ENCODE data around the gene RPH3AL.
"Not testable (repeated sequence)": the region's sequence is repeated elsewhere in the genome, so short reads cannot be mapped to it uniquely, and the experiment has no call there.

RPH3AL gene

DNA sequence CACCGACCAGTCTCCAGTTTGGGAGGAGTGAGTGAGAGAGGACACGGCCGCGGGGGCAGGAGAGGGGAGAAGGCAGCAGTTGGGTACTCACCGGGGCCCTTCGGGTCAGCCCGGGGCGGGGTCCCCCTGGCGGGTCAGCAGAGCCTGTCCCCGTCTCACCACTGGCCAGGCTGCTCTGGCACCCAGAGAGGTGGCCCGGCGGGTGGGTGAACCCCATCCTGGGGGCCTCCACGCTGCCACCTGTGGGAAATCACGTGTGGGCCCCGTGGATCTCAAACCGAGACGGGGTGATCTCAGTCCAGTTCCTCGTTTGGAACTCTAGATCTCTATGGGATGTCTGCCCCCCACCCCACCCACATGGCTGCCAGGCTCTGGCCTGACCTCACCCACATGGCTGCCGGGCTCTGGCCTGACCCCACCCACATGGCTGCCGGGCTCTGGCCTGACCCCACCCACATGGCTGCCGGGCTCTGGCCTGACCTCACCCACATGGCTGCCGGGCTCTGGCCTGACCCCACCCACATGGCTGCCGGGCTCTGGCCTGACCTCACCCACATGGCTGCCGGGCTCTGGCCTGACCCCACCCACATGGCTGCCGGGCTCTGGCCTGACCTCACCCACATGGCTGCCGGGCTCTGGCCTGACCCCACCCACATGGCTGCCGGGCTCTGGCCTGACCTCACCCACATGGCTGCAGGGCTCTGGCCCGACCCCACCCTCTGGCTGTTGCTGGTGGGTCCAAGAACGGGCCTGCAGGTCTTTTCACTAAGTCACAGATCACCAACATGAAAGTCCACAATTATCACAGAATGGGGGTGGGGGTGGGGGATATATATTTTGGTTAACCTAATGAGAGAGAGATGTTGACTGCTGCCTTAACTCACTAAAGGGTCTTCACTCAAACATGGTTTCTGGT, 136.8 kb downstream of the RPH3AL start:
- DNase-seq: not testable (repeated sequence)

DNA sequence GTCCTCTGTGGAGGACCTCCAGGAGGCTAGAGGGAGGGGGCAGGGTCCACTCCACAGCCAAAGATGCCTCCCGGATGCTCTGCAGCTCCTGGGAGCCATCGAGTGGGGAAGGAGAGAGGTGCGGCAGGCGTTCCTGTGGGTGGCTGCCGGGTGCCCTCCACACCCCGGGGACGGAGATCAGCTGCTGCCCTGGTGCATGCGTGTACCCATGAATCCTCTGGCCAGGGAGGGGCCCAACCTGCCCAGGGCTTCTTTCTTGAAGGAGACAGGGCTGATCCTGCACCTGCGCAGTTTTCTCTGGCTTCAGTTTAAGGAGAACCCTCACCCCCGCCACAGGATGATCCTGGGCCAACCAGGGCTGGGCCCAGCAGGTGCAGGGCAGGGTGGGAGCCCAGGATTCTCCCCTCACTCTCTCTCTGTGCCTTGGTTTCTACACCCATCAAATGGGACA, 137.7 kb downstream of the RPH3AL start:
- DNase-seq: no peak

DNA sequence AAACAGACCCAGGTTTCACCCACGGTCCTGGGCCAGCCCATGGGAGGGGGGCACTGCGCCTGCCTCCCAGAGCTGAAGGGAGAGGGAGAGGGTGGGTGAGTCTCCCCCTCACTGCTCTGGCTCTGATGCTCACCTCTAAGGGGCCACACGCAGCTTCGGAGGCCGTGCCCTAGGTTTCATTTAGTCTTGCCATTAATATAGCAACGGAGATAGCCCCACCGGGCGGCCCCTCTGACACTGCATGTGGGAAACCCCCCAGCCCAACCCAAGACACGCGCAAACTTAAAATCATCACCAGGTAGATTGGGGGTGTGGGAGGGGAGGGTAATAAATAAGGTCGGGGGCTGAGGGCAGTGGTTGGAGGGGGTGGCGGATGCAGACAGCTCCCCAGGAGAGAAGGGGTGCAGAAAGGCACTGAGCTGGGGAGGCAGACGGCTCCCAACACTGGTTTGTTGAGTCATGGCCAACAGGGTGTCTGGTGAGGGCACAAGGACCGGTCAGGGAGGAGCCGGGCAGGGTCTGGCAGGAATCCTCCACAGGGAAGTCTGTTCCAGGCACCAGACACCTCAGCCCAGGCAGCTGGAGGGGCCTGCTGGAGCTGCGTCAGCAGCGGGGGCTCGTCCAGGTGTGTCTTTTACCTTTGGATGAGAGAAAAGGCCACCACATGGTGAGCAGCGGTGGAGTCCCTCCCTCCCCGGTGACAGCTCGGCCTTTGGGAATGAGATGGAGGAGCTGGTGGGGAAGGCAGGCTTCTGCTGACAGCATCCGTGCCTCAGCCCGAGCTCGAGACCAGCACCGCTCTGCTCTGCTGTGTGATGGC, 139.1 kb downstream of the RPH3AL start:
- DNase-seq: no peak

DNA sequence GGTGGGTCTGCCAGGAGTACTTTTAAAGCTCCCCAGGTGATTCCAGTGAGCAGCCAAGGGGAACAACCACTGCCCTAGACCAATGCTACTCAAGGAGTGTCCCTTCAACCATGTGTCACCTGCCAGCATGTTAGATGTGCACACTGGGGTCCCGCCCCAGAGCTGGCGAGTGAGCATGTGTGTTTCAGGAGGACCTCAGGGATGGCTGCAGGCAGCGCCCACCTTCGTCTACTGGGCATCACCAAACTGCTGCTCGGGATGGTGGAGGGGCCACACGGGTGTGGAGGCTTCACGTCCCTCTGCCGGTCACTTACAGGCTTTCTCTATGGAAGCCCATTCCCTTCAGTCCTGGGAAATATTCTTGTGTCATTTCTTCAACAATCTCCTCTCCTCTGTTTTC, 142.2 kb downstream of the RPH3AL start:
- no peak for DNase-seq

DNA sequence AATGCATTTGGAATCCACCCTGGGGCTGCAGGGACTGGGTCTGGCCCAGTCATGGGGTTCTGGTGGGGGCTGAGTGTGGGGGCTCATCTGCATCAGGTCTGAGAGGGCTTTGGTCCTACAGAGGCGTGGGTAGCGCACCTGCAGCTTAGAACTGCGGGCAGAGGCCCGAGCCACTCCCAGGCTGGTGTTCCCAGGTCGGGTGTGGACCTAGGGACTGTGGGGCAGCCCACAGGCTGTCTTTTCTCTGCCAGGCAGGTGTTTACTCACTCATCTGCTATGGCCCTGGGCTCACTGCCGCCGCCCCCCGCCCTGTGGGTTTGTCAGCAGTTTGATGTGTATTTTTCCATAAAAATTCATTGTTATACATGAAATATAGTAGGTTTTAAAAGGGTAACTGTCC, 144.2 kb downstream of the RPH3AL start:
- no peak for DNase-seq

DNA sequence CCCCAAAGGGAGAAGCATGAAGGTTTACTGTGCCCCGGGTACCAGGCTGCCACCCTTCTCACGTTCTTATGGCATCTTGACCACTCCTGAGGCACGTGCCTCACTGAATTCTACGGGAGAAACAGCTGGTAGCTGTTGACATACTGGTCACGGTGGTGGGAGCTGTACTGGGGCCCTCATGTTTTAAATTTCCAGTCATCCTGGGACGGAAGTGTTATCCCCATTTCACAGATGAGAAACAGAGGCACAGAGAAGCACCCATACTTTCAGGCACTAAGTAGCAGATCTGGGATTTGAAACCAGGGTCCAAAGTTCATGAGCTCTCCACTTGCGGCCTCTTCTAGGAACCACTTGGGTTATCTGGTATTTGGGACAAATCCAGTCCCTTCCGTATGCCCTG, 144.8 kb downstream of the RPH3AL start:
- no peak for DNase-seq

DNA sequence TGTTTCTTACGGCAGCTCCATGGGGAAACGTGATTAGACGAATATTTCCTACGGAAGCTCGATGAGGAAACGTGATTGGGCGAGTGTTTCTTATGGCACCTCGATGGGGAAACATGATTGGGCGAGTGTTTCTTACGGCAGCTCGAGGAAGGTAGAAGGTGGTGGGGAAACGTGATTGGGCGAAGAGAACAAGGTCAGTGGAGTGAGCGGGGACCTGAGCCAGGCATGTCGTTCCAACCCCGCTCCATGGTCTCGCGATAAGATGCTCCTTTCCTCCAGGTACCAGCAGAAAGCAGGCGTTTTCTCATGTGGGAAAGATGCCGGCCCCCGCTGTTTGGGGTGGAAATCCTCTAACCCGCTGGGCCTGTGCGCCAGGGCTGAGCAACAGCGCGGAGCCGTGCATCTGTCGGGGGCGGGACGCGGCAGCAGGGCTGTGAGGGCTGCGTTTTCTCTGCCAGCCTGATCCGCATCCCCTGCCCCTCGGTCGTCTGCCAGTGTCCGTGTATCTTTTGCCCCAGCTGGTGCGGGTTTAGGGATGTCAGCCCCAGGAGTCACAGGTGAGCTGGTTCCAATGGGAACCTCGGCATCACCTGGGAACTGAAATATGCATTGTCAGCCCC, 145.6 kb downstream of the RPH3AL start:
- no peak for DNase-seq

DNA sequence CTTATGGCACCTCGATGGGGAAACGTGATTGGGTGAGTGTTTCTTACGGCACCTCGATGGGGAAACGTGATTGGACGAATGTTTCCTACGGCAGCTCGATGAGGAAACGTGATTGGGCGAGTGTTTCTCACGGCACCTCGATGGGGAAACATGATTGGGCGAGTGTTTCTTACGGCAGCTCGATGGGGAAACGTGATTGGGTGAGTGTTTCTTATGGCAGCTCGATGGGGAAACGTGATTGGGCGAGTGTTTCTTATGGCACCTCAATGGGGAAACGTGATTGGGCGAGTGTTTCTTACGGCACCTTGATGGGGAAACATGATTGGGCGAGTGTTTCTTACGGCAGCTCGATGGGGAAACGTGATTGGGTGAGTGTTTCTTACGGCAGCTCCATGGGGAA, 146.1 kb downstream of the RPH3AL start:
- DNase-seq: not testable (repeated sequence)

DNA sequence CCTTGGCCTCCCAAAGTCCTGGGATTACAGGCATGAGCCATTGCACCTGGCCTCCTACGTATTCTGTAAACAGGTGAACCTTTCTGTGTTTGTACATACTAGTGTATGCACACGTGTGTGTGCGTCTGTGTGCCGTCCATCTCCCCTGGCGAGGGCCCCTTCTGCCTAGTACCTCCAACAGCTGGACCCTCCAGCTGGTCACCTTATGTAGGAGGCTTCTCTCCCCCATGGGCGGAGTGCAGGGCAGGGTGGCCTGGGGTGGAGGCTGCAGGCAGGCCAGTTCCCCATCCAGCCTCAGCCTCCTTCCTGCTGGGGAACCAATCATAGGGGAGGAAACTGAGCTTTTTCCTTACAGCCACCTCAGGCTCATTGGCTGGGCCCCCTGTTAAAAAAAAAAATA, 146.8 kb downstream of the RPH3AL start:
- DNase-seq: no peak

DNA sequence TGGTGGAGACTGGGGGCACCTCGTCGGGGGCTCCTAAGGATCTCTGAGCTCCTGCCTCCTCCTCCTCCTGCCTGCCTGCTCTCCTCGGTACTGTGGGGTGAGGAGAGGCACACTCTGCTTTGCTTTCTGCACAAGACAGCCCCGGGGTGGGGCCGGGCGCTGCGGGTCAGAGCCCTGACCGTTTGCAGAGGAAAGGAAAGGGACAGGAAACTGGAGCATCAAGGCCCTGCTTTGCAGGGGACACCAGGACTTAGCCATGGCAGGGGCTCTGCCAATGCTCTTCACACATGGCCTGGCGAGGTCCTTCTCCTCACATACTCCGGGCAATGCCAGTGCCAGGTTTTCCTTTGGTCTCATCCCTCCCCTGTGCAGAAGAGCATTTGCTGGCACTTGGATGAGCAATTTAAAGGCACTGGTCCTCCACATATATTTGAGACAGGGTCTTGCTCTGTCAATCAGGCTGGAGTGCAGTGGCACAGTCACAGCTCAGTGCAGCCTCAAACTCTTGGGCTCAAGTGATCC, 147.4 kb downstream of the RPH3AL start:
- no peak for DNase-seq

DNA sequence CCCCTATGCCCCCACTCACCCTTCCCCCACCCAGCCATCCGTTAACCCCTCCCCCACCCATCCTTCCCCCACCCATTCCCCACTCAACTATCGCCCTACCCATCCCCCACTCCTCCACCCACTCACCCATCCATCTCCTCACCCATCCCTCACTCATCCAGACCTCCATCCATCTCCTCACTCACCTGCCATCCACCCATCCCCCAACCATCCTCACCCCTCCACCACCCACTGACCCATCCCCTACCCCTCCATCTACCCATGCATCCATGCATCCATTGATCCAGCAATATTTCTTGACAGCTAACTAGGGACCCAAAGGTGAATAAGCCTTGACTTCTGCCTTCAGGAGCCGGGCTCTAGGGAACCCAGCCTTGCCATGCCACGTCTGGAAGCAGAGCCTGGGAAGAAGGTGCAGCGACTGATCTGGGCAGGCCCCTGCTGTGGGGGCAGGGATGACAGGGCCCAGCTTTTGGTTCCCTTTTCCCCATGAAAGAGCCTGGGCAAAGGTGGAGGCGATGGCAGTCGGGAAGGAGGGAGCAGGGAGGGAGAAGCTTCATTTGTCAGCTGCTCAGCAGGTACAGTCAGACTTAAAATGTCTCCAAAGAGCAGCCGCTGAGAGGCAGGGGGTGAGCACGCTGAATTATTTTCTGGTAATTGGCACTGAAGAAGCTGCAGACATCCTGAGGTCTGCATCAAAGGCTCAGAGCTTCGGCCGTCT, 148.0 kb downstream of the RPH3AL start:
- DNase-seq: no peak

DNA sequence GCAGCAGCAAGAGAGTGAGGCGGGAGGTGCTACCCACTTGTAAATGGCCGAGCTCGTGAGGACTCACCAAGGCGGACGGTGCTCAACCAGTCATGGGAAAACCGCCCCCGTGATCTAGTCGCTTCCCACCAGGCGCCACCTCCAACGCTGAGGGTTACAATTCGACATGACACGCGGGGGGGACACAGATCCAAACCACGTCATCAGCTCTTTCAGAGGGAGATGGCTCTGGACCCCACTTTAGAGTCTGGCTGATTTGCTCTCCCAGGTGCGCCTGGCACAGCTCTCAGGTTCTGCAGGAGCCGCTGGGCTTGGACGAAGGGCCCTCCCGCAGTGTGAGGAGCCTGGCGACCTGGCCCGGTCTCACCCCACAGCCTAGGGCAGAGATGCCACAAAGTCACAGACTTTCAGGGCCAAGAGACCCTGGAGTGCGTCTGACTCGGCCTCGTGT, 150.1 kb downstream of the RPH3AL start:
- DNase-seq: no peak

DNA sequence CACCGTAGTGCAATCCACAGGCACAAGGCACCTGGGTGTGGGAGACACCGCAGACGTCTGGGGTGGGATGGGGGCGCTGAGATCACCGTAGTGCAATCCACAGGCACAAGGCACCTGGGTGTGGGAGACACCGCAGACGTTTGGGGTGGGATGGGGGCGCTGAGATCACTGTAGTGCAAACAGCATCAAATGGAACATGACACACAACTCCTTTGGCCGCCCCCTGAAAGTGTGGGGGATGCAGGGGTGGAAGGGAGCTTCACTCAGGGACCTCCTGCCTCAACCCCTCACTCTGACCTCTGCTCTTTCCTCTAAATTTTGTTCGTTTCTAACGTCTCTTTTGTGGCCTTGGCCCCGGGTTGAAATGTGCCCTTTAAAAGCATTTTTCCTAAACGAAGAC, 150.9 kb downstream of the RPH3AL start:
- DNase-seq: not testable (repeated sequence)

DNA sequence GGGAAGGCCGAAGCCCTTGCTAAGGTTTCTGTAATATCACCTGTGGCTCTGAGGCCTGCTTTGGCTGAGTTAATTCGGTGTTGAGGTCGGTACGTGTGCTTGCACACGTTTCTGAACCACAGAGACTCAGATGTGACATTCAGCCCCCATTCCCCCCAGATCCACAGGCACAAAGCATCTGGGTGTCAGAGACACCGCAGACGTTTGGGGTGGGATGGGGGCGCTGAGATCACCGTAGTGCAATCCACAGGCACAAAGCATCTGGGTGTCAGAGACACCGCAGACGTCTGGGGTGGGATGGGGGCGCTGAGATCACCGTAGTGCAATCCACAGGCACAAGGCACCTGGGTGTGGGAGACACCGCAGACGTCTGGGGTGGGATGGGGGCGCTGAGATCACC, 151.3 kb downstream of the RPH3AL start:
- DNase-seq: not testable (repeated sequence)

DNA sequence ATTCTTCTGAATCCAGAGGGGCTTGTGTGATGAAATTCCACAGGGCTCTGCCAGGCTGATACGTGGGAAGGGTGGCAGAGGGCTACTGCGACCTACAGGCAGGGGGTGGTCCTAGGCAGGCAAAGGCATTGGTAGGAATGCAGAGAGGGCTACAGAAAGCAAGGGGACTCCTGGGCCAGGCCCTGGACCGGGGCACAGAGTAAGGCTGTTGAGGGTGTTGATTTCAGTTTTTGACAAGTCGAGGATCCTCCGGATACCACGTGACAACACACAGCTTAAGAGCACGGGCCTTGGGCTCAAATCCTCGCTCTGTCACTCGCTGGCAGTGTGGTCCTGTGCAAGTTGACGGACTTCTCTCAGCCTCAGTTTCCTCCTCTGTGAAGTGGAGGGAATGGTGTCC, 152.0 kb downstream of the RPH3AL start:
- no peak for DNase-seq

DNA sequence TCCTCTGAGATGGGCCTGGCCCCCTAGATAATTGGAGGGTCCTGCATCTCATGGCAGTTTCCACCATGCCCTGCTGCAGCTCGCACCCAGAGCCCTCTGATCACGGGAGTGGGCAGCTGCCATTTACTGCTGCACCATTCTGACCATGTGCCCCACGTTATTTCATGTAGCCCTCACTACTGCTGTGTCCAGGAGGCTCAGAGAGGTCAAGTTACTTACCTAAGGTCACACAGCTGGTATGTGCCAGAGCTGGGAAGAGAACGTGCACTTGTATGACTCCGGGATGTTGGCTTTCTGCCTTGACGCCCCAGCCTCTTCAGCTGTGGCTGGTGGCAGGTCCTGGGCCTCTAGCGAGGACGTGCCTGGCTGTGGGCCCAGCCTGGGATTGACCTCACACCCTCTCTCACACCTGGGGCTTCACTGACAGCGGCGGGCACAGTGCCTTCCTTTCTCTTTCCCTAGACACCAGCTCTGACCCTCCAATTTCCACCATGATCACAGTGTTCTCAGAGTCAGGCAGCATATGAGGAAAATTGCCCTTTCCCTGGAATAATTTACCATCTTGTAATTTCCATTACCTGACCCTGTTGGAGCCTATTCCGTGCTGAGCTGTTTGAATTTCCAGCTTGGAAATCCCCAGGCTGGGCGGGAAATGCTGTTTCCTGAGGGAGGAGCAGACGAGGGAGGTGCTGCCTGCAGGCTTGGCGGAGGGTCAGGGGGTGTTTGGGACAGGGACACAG, 152.6 kb downstream of the RPH3AL start:
- DNase-seq: no peak

DNA sequence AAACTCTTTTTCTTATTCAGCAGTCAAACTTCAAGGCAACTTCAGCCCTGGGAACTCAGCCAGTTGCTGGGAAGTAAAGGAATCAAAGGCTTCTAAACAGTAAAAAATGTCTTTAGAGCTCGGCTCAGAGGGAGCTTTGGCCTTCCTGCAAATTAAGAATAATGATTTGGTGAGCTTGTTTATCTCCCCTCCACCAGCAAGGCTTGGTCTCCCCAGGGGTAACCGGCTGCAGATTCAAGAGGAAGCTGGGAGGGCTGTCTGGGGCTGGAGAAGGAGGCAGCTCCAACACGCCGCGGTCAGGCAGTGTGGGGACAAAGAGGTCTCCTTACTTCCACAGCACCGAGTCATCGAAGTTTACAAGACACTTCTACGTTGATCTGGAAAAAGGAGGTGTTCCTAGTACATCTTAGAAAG, 153.4 kb downstream of the RPH3AL start:
- DNase-seq: no peak

DNA sequence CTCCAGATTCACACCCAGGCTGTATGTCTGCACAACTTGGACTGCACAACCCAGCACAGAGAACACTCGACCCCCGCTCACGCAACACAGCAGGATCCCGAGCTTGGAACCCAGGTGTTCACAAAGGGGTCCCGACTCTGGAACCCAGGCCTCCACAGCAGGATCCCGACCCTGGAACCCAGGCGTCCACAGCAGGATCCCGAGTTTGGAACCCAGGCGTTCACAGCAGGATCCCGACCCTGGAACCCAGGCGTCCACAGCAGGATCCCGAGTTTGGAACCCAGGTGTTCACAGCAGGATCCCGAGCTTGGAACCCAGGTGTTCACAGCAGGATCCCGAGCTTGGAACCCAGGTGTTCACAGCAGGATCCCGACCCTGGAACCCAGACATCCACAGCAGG, 154.4 kb downstream of the RPH3AL start:
- not testable (repeated sequence) for DNase-seq

DNA sequence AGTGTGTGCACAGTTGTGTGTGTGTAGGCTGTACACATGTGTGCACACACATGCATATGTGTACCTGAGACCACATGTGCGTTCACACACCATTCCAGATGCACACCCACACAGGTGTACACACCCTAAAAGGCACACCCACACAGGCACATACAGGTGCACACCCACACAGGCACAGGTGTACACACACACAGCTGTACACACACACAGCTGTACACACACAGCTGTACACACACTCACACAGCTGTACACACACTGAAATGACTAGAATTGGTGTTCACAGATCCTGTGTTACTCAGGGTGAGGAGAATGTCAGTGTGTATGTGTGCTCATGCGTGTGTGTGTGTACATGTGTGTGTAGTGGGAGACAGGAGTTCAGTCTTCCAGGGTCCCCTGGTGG, 155.3 kb downstream of the RPH3AL start:
- DNase-seq: no peak

DNA sequence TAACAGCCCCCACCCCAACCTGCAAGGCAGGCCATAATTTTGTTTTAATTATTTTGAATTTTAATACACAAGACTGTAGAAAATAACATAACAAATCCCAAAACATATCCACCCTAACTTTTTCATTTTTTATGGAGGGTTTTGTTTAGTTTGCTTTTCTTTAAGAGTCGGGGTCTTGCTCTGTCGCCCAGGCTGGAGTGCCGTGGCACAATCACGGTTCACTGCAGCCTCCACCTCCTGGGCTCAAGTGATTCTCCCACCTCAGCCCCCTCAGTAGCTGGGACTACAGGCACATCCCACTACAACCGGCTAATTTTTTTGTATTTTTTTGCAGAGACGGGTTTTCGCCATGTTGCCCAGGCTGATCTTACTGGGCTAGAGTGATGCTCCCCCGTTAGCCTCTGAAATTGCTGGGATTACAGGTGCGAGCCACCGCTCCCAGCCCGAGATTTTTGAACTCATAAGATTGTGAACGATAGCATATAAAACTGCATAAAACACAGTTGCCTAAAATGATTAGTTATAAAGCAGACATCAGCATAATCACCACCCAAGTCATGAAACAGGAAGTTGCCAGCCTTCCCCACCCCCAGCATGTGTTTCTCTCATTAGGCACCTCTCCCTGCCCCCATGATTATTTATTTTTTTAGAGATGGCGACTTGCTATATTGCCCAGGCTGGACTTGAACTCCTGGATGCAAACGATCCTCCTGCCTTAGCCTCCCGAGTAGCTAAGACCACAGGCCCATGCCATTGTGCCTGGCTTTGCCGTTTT, 157.6 kb downstream of the RPH3AL start:
- no peak for DNase-seq

Measured in Kasumi-1 (cell line).